HepG2 (cell line): Measurements from ENCODE around the gene DYNLL2.

Experiments
- FOXJ3 ChIP-seq: sonication (generic); formaldehyde crosslinking; IDR thresholded peaks from 2 replicates; pipeline ENCODE4 v1.4.0; 2020; ENCODE audit warnings: missing genetic modification reagents, mild to moderate bottlenecking, borderline replicate concordance
- NCOR1 ChIP-seq: fragments of 200-600 bp; sonication (generic); IDR thresholded peaks from 2 replicates; pipeline ENCODE4 v1.7.0; 2017; ENCODE audit warnings: antibody characterized with exemption, low read length, borderline replicate concordance
- YY1 ChIP-seq: IDR thresholded peaks from 2 replicates; pipeline ENCODE4 v1.6.1; 2011; ENCODE audit warnings: low read length, low read depth, moderate library complexity, mild to moderate bottlenecking; ENCODE audit not compliant: insufficient read depth, insufficient replicate concordance
- ZNF33B ChIP-seq: sonication (generic); formaldehyde crosslinking; IDR thresholded peaks from 2 replicates; pipeline ENCODE4 v1.5.1; 2020; ENCODE audit warnings: mild to moderate bottlenecking, missing genetic modification reagents
- ZNF704 ChIP-seq: sonication (generic); formaldehyde crosslinking; IDR thresholded peaks from 2 replicates; pipeline ENCODE4 v1.8.1; 2023; ENCODE audit warnings: mild to moderate bottlenecking, inconsistent platforms, moderate library complexity, missing genetic modification reagents, borderline replicate concordance

GRCh38 chr17:58092101-58092796 is 9.0 kb downstream of the DYNLL2 start:
- TF ChIP-seq FOXJ3 (CRISPR knock-in tag) = no peak
- TF ChIP-seq YY1 = no peak
- no peak for TF ChIP-seq ZNF704 (CRISPR knock-in tag)
- no peak for TF ChIP-seq NCOR1
- no peak for TF ChIP-seq ZNF33B
